HCT116 (cell line): ENCODE results near the gene NSD2.

ENCODE experiments used
- ATF3 ChIP-seq: IDR thresholded peaks from 2 replicates; pipeline ENCODE4 v1.6.1; 2012
- CEBPB ChIP-seq: IDR thresholded peaks from 2 replicates; pipeline ENCODE4 v1.6.1; 2012; ENCODE audit warnings: low read depth
- CTCF ChIP-seq, 3 experiments: fragments of 200-600 bp in 1 of 3; sonication (generic) in 1 of 3; IDR thresholded peaks in 2 of 3; conservative IDR thresholded peaks in 1 of 3; 2 replicates each; pipeline ENCODE4 v1.5.1; 2012 to 2017; ENCODE audit warnings: low read depth in 2 of 3, low read length in 2 of 3, antibody characterized with exemption in 1 of 3, borderline replicate concordance in 1 of 3, control low read depth in 1 of 3, mild to moderate bottlenecking in 1 of 3, mixed read lengths in 1 of 3, mixed run types in 1 of 3, moderate library complexity in 1 of 3; ENCODE audit not compliant: insufficient read depth in 1 of 3
- ELF1 ChIP-seq: IDR thresholded peaks from 2 replicates; pipeline ENCODE4 v1.6.1; 2012; ENCODE audit warnings: low read depth, borderline replicate concordance
- EZH2 ChIP-seq: fragments of 200-600 bp; sonication (generic); IDR thresholded peaks from 2 replicates; pipeline ENCODE4 v1.6.1; 2017; ENCODE audit warnings: antibody characterized with exemption, mixed run types
- POLR2A ChIP-seq: IDR thresholded peaks from 2 replicates; pipeline ENCODE4 v1.7.0; 2011; ENCODE audit warnings: borderline replicate concordance; ENCODE audit not compliant: insufficient read depth, insufficient read length; ENCODE audit errors: extremely low read depth
- REST ChIP-seq: IDR thresholded peaks from 2 replicates; pipeline ENCODE4 v1.6.1; 2012; ENCODE audit warnings: low read depth
- SIN3A ChIP-seq: IDR thresholded peaks from 2 replicates; pipeline ENCODE4 v1.6.1; 2012; ENCODE audit warnings: low read depth
- SP1 ChIP-seq: IDR thresholded peaks from 2 replicates; pipeline ENCODE4 v1.6.1; 2012; ENCODE audit warnings: low read depth
- ZNF274 ChIP-seq: fragments of 200-500 bp; sonication (Bioruptor generic); IDR thresholded peaks from 2 replicates; pipeline ENCODE4 v1.6.1; 2014; ENCODE audit warnings: mild to moderate bottlenecking, low read depth, low read length, inconsistent platforms

GRCh38 chr4:1952719-1953118, 81.5 kb downstream of the NSD2 start:
- TF ChIP-seq CTCF (IDR thresholded peaks at IDR 0.05 in 2 of 3, conservative IDR thresholded peaks at IDR 0.05 in 1 of 3; ENCODE audit: borderline replicate concordance in 1 of 3, insufficient read depth in 1 of 3, low read depth in 2 of 3, low read length in 2 of 3) = no peak
- TF ChIP-seq ZNF274 = no peak
- TF ChIP-seq CEBPB = no peak
- no peak for TF ChIP-seq EZH2
- no peak for TF ChIP-seq REST
- no peak for TF ChIP-seq ATF3
- no peak for TF ChIP-seq SIN3A
- no peak for TF ChIP-seq POLR2A
- TF ChIP-seq ELF1 = no peak
- TF ChIP-seq SP1 = no peak
